Suppressor macrophage (primary cell): Measurements from ENCODE around the gene KRTAP10-4.
A peak's percentile ranks its signal among the peaks of the same experiment; 100 is the strongest.
"Not testable (repeated sequence)": the region's sequence is repeated elsewhere in the genome, so short reads cannot be mapped to it uniquely, and the experiment has no call there.

Experiments
- DNase-seq, 4 experiments: peaks; one replicate each; pipeline ENCODE4 v3.0.0-alpha.2; 2020 to 2022

Gene KRTAP10-4

GRCh38 chr21:44558329-44558675 lies 15.2 kb upstream of the KRTAP10-4 start:
- DNase-seq, result not testable (repeated sequence)

GRCh38 chr21:44558695-44559094 lies 14.8 kb upstream of the KRTAP10-4 start, which contains the start of gene KRTAP10-3:
Gene KRTAP10-3 (minus strand): TSS chr21:44558795. CDS start chr21:44558715, 80 bp downstream.
- no peak for DNase-seq

GRCh38 chr21:44564099-44564498 lies 9.4 kb upstream of the KRTAP10-4 start:
- no peak for DNase-seq

- peak in 1 of 4 experiments; percentile 10 for DNase-seq
Measured at GRCh38 chr21:44564886-44565598, 8.5 kb upstream of the KRTAP10-4 start.

- peak in 2 of 4 experiments; percentile 63 to 66 for DNase-seq
Measured at GRCh38 chr21:44566403-44566802, 7.1 kb upstream of the KRTAP10-4 start.

GRCh38 chr21:44567481-44568171 lies 5.9 kb upstream of the KRTAP10-4 start:
- DNase-seq, result no peak

- no peak for DNase-seq
Measured at GRCh38 chr21:44568261-44568660, 5.3 kb upstream of the KRTAP10-4 start.

GRCh38 chr21:44568667-44569556 lies 4.6 kb upstream of the KRTAP10-4 start:
- no peak for DNase-seq

- DNase-seq, result no peak
Measured at GRCh38 chr21:44569861-44570517, 3.5 kb upstream of the KRTAP10-4 start.

GRCh38 chr21:44571296-44571695 lies 2.2 kb upstream of the KRTAP10-4 start:
- DNase-seq, result no peak

- no peak for DNase-seq
Measured at GRCh38 chr21:44571844-44572782, 1.4 kb upstream of the KRTAP10-4 start.

GRCh38 chr21:44572959-44573583 lies 458 bp upstream of the KRTAP10-4 start:
- no peak for DNase-seq

- no peak for DNase-seq
Measured at GRCh38 chr21:44574457-44575306, 1.2 kb downstream of the KRTAP10-4 start.

- DNase-seq, result no peak
Measured at GRCh38 chr21:44575307-44576024, 1.9 kb downstream of the KRTAP10-4 start.

- no peak for DNase-seq
Measured at GRCh38 chr21:44576025-44576420, 2.5 kb downstream of the KRTAP10-4 start.

- DNase-seq, result no peak
Measured at GRCh38 chr21:44578371-44579055, 5.0 kb downstream of the KRTAP10-4 start.

- no peak for DNase-seq
Measured at GRCh38 chr21:44579056-44579832, 5.7 kb downstream of the KRTAP10-4 start.

- DNase-seq, result no peak
Measured at GRCh38 chr21:44579833-44580144, 6.3 kb downstream of the KRTAP10-4 start.
